GM19452 (cell line): ENCODE data around the gene C7orf57.
"Not testable (repeated sequence)": the region's sequence is repeated elsewhere in the genome, so short reads cannot be mapped to it uniquely, and the experiment has no call there.

Source experiments
- ATAC-seq: cut with Tn5 transposase; IDR thresholded peaks from one replicate; pipeline ENCODE4 v1.9.1; 2021; ENCODE audit not compliant: unreplicated experiment

Gene C7orf57

GRCh38 chr7:48035301-48035966 is at the start of gene C7orf57:
Gene C7orf57 (plus strand): TSS chr7:48035543. CDS start chr7:48036309, 766 bp downstream.
- peak; percentile 100 for ATAC-seq

GRCh38 chr7:47988496-47989386 is 46.6 kb upstream of the C7orf57 start:
- ATAC-seq = no peak

GRCh38 chr7:47989607-47990400 is 45.5 kb upstream of the C7orf57 start:
- ATAC-seq = not testable (repeated sequence)

GRCh38 chr7:47990592-47990991 is 44.8 kb upstream of the C7orf57 start:
- no peak for ATAC-seq

GRCh38 chr7:47991270-47991669 is 44.1 kb upstream of the C7orf57 start:
- ATAC-seq = no peak

GRCh38 chr7:47991741-47992311 is 43.5 kb upstream of the C7orf57 start:
- ATAC-seq = peak; percentile 99

GRCh38 chr7:47992446-47992845 is 42.9 kb upstream of the C7orf57 start:
- ATAC-seq = no peak

- ATAC-seq = no peak
These were observed 35.9 kb upstream of the C7orf57 start for GRCh38 chr7:47999413-47999812.

GRCh38 chr7:48000164-48000563 is 35.2 kb upstream of the C7orf57 start:
- ATAC-seq = not testable (repeated sequence)

GRCh38 chr7:48004032-48004431 is 31.3 kb upstream of the C7orf57 start:
- ATAC-seq = no peak

GRCh38 chr7:48004638-48005037 is 30.7 kb upstream of the C7orf57 start:
- no peak for ATAC-seq

- ATAC-seq = no peak
These were observed 28.5 kb upstream of the C7orf57 start for GRCh38 chr7:48006866-48007265.

- no peak for ATAC-seq
These were observed 26.1 kb upstream of the C7orf57 start for GRCh38 chr7:48009257-48009656.

GRCh38 chr7:48009954-48010353 is 25.4 kb upstream of the C7orf57 start:
- no peak for ATAC-seq

- ATAC-seq = no peak
These were observed 24.0 kb upstream of the C7orf57 start for GRCh38 chr7:48011323-48011722.

GRCh38 chr7:48011951-48012350 is 23.4 kb upstream of the C7orf57 start:
- ATAC-seq = no peak

GRCh38 chr7:48016641-48017040 is 18.7 kb upstream of the C7orf57 start:
- no peak for ATAC-seq

GRCh38 chr7:48017674-48018073 is 17.7 kb upstream of the C7orf57 start:
- no peak for ATAC-seq

- no peak for ATAC-seq
These were observed 9.7 kb upstream of the C7orf57 start for GRCh38 chr7:48025624-48026023.

- ATAC-seq = no peak
These were observed 6.4 kb upstream of the C7orf57 start, which contains the start of gene SUN3 for GRCh38 chr7:48028938-48029337. Gene SUN3 (minus strand): TSS chr7:48029107. CDS start chr7:48028938, 169 bp downstream.

- ATAC-seq = no peak
These were observed 4.2 kb upstream of the C7orf57 start for GRCh38 chr7:48031111-48031510.
